GM18499 (cell line): ENCODE results near the gene PRND.

Experiments
- ATAC-seq: cut with Tn5 transposase; IDR thresholded peaks from one replicate; pipeline ENCODE4 v1.9.1; 2021; ENCODE audit warnings: moderate number of reproducible peaks; ENCODE audit not compliant: insufficient read depth, unreplicated experiment

PRND gene

DNA sequence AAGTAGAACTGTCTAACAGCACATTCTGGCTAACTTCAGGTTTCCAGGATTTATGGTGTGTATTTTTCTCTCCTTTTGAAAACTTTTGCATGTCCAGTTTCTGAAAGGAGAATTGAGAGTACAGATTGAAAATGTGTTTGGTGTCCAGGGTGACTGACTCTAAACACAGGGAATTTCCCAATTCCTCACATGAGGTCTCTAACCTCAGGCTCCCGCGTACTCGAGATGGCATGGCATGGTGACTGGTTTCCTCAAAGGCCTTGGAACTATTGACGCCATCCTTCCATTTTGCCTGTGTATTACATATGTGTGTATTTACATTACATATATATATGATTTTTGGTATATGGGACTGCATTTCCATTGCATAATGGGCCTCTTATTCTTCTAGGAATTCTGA lies 52.5 kb downstream of the PRND start:
- ATAC-seq, result no peak

DNA sequence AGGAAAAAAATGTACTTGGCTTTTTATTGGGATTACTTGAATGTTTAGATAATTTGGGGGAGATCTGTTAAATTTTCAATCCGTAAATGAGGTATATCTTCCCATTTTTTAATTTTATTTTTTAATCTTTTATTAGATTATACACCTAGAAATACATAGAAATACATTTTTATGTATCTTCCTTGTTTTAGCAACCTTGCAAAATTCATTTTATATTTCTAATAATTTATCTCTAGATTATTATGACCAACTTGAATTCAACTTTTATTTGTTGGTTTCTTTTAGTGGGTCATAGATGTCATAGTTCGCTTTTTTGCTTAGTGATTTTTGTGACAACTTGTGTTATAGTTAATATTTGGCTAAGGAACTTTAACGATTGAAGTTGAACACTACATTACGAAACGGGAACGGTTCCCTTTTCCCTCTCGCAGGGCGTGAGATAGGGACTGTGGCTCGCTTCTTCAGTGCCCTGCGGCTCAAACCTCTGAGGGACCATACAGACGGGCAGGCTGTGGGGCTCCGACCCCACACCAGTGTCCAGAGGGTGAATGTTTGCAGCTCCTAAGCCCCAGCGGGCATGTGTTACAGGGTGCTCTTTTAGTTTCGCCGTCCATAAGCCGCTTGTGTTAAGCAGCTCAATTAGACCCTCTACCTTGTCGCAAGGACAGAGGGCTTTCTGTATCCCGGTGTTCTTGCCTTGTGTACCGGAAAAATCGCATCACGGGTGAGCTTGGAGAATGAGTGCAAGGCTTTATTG lies 53.8 kb downstream of the PRND start:
- ATAC-seq, result no peak

DNA sequence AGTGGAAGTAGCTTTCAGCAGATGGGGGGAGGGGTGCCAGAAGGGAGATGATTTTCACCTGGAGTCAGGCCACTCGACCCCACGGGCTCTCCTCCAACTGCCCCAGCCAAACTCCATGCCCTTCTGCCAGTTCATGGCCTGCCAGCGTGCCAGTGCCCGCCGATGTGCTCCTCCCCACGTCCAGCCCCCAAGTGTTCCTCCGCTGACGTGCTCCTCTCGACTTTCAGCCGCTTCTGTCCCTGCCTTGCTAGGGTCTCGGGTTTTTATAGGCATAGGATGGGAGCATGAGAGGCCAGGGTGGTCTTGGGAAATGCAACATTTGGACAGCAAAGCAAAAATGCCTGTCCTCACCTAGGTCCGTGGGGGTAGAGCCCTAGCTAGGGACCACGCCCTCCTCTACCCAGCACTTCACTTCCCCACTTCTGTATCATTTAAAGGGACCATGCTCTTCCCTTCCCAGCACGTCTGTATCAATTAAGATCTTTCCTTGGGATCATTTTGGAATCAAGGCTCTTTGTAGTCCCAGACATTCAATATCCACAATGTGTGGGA lies 54.4 kb downstream of the PRND start:
- no peak for ATAC-seq
